GM12864 (cell line): ENCODE results near the gene TOE1.

Experiments used
- DNase-seq: peaks from one replicate; pipeline ENCODE4 v3.0.0-alpha.2; 2011; ENCODE audit warnings: low read depth
- H3K4me3 ChIP-seq: 2 replicates; pipeline ENCODE4 v1.5.1; 2011; ENCODE audit warnings: mild to moderate bottlenecking, low read depth, low read length, control low read depth
- TF ChIP-seq, protein P1 (sequence below): IDR thresholded peaks from 2 replicates; pipeline ENCODE4 v1.5.1; 2011; ENCODE audit warnings: low read depth, mild to moderate bottlenecking, moderate library complexity, low read length, control low read depth, inconsistent platforms; ENCODE audit errors: missing control alignments

The TOE1 gene

DNA sequence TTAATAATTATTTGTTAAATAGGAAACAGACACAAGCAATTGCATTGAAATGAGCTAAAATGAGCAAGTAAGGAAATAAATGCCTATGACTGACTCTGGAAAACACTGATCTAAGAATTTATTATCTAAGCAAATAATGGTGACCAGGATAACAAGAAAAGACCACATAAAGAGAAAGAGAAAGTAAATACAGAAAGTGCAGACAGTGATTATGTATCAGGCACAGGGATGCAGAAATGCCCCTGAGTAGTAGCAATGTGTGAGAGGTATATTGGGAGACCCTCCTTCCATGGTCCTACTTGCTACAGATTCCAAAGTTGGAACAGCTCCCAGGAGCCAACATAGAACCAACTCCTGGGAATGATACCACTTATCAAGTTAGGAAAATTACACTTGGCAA is 33.6 kb downstream of the TOE1 start:
- no peak for DNase-seq
- TF ChIP-seq, protein P1, sequence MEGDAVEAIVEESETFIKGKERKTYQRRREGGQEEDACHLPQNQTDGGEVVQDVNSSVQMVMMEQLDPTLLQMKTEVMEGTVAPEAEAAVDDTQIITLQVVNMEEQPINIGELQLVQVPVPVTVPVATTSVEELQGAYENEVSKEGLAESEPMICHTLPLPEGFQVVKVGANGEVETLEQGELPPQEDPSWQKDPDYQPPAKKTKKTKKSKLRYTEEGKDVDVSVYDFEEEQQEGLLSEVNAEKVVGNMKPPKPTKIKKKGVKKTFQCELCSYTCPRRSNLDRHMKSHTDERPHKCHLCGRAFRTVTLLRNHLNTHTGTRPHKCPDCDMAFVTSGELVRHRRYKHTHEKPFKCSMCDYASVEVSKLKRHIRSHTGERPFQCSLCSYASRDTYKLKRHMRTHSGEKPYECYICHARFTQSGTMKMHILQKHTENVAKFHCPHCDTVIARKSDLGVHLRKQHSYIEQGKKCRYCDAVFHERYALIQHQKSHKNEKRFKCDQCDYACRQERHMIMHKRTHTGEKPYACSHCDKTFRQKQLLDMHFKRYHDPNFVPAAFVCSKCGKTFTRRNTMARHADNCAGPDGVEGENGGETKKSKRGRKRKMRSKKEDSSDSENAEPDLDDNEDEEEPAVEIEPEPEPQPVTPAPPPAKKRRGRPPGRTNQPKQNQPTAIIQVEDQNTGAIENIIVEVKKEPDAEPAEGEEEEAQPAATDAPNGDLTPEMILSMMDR, result no peak
- no peak overlapping the region for H3K4me3 ChIP-seq

DNA sequence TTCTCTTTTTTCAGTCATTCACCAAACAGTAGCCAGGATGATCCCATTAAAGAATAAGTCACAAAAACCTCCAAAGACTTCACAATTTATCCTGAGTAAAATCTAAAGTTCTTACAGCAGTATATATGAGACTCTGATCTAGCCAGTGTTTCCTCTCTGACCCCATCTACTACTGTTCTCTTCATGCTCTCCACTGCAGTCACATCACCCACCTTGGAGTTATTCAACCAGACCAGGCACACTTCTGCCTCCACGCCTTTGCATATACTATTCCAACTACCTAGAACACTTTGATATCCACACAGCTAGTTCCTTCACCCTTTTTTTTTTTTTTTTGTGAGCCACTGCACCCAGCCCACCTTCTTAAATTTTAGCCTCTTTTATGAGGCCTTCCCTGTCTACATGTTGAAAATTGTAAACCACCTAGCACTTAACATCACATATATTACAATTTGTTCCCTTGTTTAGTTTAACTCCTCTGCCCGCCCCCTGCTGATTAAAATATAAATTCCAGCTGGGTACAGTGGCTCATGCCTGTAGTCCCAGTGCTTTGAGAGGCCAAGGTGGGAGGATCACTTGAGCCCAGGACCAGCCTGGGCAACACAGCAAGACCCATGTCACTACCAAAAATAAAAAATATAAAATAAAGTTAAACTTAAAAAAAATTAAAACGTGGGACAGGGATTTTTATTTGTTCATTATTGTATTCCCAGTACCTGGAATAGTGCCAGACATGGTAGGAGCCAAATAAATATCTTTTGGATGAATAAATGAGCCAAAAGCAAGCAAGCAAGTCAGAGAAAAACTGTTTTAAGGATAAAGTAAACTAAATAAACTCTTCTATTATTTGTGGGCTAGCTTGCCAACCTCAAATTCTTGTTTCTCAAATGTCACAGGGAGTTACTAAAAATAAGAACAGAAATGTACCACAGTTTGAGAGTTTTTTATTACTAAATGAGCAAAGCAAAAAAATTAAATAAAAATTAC is 35.4 kb downstream of the TOE1 start:
- H3K4me3 ChIP-seq, result no peak overlapping the region
- DNase-seq, result no peak
- TF ChIP-seq, protein P1, result no peak

DNA sequence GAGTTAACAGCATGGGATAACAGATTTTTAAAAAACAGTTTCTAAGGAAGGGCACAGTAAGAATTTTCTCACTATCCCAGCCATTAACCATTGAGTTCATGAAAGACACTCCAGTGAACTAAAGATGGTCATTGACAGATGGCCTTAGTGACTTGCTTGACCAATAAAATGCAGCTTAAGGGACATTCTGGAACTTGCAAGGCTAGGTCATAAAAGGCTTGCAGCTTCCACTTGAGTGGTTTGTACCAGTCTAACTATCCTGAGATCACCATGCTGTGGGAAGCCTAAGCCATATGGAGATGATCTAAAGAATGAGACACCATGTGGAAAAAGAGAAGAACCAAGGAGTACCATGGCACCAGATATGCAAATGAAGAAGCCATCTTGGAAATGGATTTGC is 38.2 kb downstream of the TOE1 start:
- TF ChIP-seq, protein P1, result no peak
- H3K4me3 ChIP-seq, result no peak overlapping the region
- no peak for DNase-seq

DNA sequence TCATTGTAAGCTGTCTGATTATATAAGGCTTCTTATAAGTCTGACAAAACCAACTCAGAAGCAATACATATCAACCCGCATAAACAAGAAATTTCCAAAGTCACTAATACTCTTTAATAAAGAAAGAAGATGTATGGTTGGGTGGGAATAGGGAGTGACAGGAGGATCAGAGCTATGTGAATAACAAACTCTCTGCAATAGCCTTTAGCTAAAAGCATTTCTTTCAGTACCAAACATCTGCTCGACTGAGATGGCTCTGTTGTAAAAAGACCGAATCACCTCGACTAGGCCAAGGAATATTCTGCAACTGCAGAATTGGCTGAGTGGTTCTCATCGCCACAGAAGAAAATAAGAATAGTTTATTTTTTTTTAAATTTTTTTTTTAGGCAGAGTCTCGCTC is 39.6 kb downstream of the TOE1 start:
- no peak for DNase-seq
- TF ChIP-seq, protein P1, result no peak
- no peak overlapping the region for H3K4me3 ChIP-seq

DNA sequence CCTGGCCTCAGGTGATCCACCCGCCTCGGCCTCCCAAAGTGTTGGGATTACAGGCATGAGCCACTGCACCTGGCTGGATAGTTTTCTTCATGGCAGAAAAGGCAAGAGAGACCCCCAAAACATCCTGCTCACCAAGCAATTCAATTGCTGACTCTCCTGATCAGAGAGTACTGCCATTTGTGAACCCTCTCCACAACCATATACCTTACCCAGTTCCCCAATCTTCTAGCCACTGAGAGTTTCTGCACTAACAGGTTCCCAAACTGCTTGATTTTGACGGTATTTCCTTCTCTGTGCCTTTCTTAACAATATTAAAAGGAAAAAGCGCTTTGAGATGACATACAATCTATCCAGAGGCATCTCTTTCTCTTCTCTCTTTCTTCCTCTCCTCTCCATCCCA is 40.2 kb downstream of the TOE1 start:
- TF ChIP-seq, protein P1, result no peak
- no peak for DNase-seq
- H3K4me3 ChIP-seq, result no peak overlapping the region

DNA sequence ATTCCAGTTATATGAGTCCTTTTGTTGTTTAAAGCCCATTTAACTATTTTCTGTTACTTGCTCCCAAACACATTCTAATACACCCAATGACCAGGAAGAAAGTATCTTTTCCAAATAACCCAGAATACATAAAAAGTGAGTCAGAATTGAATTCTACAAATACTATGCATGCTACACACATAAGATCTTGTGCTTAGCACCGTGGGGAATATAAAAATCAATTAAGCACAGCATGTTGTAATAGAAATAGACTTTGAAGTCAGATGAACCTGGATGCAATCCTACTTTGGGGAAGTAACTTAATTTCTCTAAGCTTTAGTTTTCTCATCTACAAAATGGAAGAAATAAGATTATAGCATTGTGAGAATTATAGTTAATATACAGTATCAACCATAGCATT is 40.8 kb downstream of the TOE1 start:
- TF ChIP-seq, protein P1, result no peak

DNA sequence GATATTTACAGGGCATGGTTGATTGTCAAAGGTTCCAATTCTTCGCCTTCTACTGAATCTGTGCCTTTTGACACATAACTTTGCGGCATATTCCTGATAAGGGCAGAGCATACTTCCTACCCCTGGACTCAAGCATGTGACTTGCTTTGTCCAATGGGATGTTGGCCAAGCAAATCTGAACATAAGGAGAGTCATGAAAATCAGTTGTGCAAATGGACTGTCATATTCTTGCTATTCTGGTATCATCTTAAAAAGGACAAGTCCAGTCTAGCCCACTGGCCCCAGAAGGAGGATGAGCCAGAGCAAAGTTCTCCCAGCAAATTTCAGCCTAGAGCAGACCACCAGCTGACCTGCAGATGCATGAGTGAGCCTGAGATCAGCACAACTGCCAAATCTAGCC is 41.3 kb downstream of the TOE1 start:
- no peak for DNase-seq
- TF ChIP-seq, protein P1, result no peak

More for the DNA sequence above, 40.8 kb downstream of the TOE1 start:
- no peak overlapping the region for H3K4me3 ChIP-seq
- no peak for DNase-seq

More for the DNA sequence above, 41.3 kb downstream of the TOE1 start:
- H3K4me3 ChIP-seq, result no peak overlapping the region
